ENCODE measurements around the gene MAD2L2.

DNA sequence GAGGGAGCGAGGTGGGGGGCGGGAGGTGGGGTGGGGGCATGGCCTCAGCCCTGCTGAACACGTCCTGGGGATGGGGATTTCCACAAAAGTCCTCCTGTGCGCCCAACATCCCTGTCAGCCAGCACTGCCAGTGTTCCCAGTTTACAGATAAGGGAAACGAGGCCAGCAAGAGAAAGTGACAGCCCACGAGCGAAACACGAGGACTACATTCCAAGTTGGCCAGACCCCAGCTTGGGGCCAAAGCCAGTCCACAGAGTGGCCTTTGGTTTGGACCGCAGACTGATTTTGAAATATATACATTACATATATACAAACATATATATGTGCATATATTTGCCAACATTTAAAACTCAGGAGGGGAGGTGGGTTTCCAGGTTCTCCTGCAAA is 31.7 kb downstream of the MAD2L2 start:
- TF ChIP-seq, protein P1, sequence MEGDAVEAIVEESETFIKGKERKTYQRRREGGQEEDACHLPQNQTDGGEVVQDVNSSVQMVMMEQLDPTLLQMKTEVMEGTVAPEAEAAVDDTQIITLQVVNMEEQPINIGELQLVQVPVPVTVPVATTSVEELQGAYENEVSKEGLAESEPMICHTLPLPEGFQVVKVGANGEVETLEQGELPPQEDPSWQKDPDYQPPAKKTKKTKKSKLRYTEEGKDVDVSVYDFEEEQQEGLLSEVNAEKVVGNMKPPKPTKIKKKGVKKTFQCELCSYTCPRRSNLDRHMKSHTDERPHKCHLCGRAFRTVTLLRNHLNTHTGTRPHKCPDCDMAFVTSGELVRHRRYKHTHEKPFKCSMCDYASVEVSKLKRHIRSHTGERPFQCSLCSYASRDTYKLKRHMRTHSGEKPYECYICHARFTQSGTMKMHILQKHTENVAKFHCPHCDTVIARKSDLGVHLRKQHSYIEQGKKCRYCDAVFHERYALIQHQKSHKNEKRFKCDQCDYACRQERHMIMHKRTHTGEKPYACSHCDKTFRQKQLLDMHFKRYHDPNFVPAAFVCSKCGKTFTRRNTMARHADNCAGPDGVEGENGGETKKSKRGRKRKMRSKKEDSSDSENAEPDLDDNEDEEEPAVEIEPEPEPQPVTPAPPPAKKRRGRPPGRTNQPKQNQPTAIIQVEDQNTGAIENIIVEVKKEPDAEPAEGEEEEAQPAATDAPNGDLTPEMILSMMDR (conservative IDR thresholded peaks at IDR 0.05 in 1 of 2, IDR thresholded peaks at IDR 0.05 in 1 of 2; ENCODE audit: extremely low read depth in 1 of 2, insufficient read depth in 1 of 2, low read depth in 1 of 2, low read length in 2 of 2) = no peak
- no peak for TF ChIP-seq EZH2 (IDR thresholded peaks at IDR 0.05; ENCODE audit: borderline replicate concordance, low read length)

All from mammary epithelial cell (primary cell).